ENCODE results near the gene MALRD1. TPM values are rescaled to one million over a fixed set of nuclear protein-coding genes. Genes with fewer than 3 reads are reported as not detected.

Gene MALRD1
- polyA plus RNA-seq, 3 donors, result 2.0 to 3.7 (median 2.1) TPM

GRCh38 chr10:19451356-19451755 is 402.8 kb downstream of the MALRD1 start:
- DNase-seq (ENCODE audit: extremely low read depth in 1 of 11, low read depth in 9 of 11, low spot score in 4 of 11), result no peak

GRCh38 chr10:19451937-19452336 is 403.3 kb downstream of the MALRD1 start:
- no peak for DNase-seq (ENCODE audit: extremely low read depth in 1 of 11, low read depth in 9 of 11, low spot score in 4 of 11)

- no peak for DNase-seq (ENCODE audit: extremely low read depth in 1 of 11, low read depth in 9 of 11, low spot score in 4 of 11)
These were observed 405.4 kb downstream of the MALRD1 start for GRCh38 chr10:19453967-19454366.

GRCh38 chr10:19461588-19461987 is 413.0 kb downstream of the MALRD1 start:
- DNase-seq (ENCODE audit: extremely low read depth in 1 of 11, low read depth in 9 of 11, low spot score in 4 of 11), result no peak

GRCh38 chr10:19466709-19467108 is 418.1 kb downstream of the MALRD1 start:
- DNase-seq (ENCODE audit: extremely low read depth in 1 of 11, low read depth in 9 of 11, low spot score in 4 of 11), result no peak

GRCh38 chr10:19468413-19468812 is 419.8 kb downstream of the MALRD1 start:
- no peak for DNase-seq (ENCODE audit: extremely low read depth in 1 of 11, low read depth in 9 of 11, low spot score in 4 of 11)

GRCh38 chr10:19469521-19469920 is 420.9 kb downstream of the MALRD1 start:
- DNase-seq (ENCODE audit: extremely low read depth in 1 of 11, low read depth in 9 of 11, low spot score in 4 of 11), result no peak

- no peak for DNase-seq (ENCODE audit: extremely low read depth in 1 of 11, low read depth in 9 of 11, low spot score in 4 of 11)
These were observed 431.3 kb downstream of the MALRD1 start for GRCh38 chr10:19479854-19480253.

- DNase-seq (ENCODE audit: extremely low read depth in 1 of 11, low read depth in 9 of 11, low spot score in 4 of 11), result no peak
These were observed 431.8 kb downstream of the MALRD1 start for GRCh38 chr10:19480353-19480752.

- no peak for DNase-seq (ENCODE audit: extremely low read depth in 1 of 11, low read depth in 9 of 11, low spot score in 4 of 11)
These were observed 434.8 kb downstream of the MALRD1 start for GRCh38 chr10:19483421-19483820.

- DNase-seq (ENCODE audit: extremely low read depth in 1 of 11, low read depth in 9 of 11, low spot score in 4 of 11), result peak; percentile 17 to 45 (median 34)
These were observed 440.1 kb downstream of the MALRD1 start for GRCh38 chr10:19488592-19489280.

- DNase-seq (ENCODE audit: extremely low read depth in 1 of 11, low read depth in 9 of 11, low spot score in 4 of 11), result no peak
These were observed 442.6 kb downstream of the MALRD1 start for GRCh38 chr10:19491166-19491565.

GRCh38 chr10:19493917-19494316 is 445.3 kb downstream of the MALRD1 start:
- DNase-seq (ENCODE audit: extremely low read depth in 1 of 11, low read depth in 9 of 11, low spot score in 4 of 11), result no peak

GRCh38 chr10:19497026-19497425 is 448.4 kb downstream of the MALRD1 start:
- DNase-seq (ENCODE audit: extremely low read depth in 1 of 11, low read depth in 9 of 11, low spot score in 4 of 11), result no peak

- DNase-seq (ENCODE audit: extremely low read depth in 1 of 11, low read depth in 9 of 11, low spot score in 4 of 11), result no peak
These were observed 450.0 kb downstream of the MALRD1 start for GRCh38 chr10:19498393-19499290.

- DNase-seq (ENCODE audit: extremely low read depth in 1 of 11, low read depth in 9 of 11, low spot score in 4 of 11), result no peak
These were observed 450.7 kb downstream of the MALRD1 start for GRCh38 chr10:19499291-19499770.

- DNase-seq (ENCODE audit: extremely low read depth in 1 of 11, low read depth in 9 of 11, low spot score in 4 of 11), result no peak
These were observed 452.4 kb downstream of the MALRD1 start for GRCh38 chr10:19500959-19501358.

GRCh38 chr10:19505320-19506312 is 457.0 kb downstream of the MALRD1 start:
- no peak for DNase-seq (ENCODE audit: extremely low read depth in 1 of 11, low read depth in 9 of 11, low spot score in 4 of 11)

All from renal cortex interstitium (tissue), 11 donors.